AG08396 (cell line): Measurements from ENCODE around the gene PFAS.
"Not testable (repeated sequence)": the region's sequence is repeated elsewhere in the genome, so short reads cannot be mapped to it uniquely, and the experiment has no call there.

Experiments
- DNase-seq: peaks from one replicate; pipeline ENCODE4 v3.0.0; 2012; ENCODE audit warnings: low spot score, mixed read lengths

The PFAS gene

GRCh38 chr17:8248751-8249607 lies at the start of gene PFAS:
Gene PFAS, plus strand, starts transcription at chr17:8249289. Its CDS starts 4,649 bp downstream, at chr17:8253938.
- peak; percentile 96 for DNase-seq

- DNase-seq: no peak
These were observed 44.1 kb upstream of the PFAS start for GRCh38 chr17:8204761-8205555.

GRCh38 chr17:8206536-8206935 lies 42.6 kb upstream of the PFAS start:
- no peak for DNase-seq

GRCh38 chr17:8209907-8210760 lies 39.0 kb upstream of the PFAS start, which contains the start of gene AURKB:
Gene AURKB, minus strand, starts transcription at chr17:8210575. Its CDS starts 351 bp downstream, at chr17:8210224.
- DNase-seq: peak; percentile 96

- peak; percentile 5 for DNase-seq
These were observed 38.2 kb upstream of the PFAS start for GRCh38 chr17:8210761-8211458.

GRCh38 chr17:8212312-8213180 lies 36.5 kb upstream of the PFAS start:
- DNase-seq: no peak

- DNase-seq: not testable (repeated sequence)
These were observed 35.1 kb upstream of the PFAS start for GRCh38 chr17:8214000-8214399.

- DNase-seq: peak; percentile 72
These were observed 28.1 kb upstream of the PFAS start for GRCh38 chr17:8220783-8221662.

GRCh38 chr17:8221663-8222379 lies 27.3 kb upstream of the PFAS start:
- DNase-seq: peak; percentile 65

- no peak for DNase-seq
These were observed 26.8 kb upstream of the PFAS start for GRCh38 chr17:8222380-8222629.

- DNase-seq: peak; percentile 79
These were observed 26.3 kb upstream of the PFAS start for GRCh38 chr17:8222630-8223355.

- DNase-seq: peak; percentile 16
These were observed 25.5 kb upstream of the PFAS start for GRCh38 chr17:8223356-8224126.

- DNase-seq: no peak
These were observed 23.9 kb upstream of the PFAS start for GRCh38 chr17:8224891-8225812.

GRCh38 chr17:8225813-8226535 lies 23.1 kb upstream of the PFAS start:
- peak; percentile 29 for DNase-seq

- DNase-seq: peak; percentile 73
These were observed 22.4 kb upstream of the PFAS start for GRCh38 chr17:8226536-8227237.
